Measurements from ENCODE around the gene LRMDA. TPM values are rescaled to one million over a fixed set of nuclear protein-coding genes. Genes with fewer than 3 reads are reported as not detected.
A peak's percentile ranks its signal among the peaks of the same experiment; 100 is the strongest.

LRMDA gene
- total RNA-seq, 1 donor from 2014 or later = 5.2 TPM

DNA sequence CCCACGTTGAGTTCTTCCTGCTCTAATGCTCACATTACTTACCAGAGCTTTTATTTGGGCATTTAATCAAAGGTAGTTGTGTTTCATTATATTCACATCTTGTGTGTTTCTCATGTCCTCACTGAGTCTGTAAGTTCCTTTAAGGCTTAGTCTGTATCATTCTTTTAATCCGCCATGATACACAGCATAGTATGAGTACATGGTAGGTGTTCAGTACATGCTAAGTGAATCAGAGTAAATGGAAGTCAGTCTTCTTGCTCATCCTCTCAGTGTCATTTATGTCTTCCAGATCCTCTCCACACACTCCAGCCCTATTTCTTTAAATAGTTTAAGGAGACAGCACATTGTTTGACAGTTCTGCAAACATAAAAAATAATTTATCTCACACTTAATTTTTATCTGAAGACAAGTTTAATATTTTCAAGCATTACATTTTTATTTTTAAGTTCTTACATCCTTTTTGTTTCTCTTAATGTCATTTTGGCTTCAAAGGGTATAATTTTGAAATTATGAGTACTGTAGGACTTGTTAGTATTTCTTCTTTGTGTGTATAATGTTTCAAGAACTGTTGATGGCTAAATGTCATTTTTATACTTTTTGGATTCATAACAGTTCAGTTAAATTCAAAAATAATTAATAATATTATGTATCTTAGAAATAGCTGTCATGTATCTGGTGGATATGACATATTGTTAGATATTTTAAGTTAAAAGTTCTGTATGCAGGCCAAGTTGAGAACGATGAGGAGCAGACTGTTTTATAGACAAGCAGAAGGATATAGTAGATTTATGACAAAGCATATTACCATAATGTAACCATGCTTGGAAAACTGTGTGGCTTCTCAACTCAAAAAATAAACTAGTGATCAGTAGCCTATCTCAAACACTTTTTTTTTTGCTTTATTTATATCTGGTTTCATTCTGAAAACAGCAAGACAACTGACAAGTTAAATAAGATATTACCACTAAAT lies 342.7 kb downstream of the LRMDA start:
- Mint-ChIP-seq H3K36me3 (no peaks in the 10 kb centered on the region), H3K9me3 (no peaks in the 10 kb centered on the region), H3K27ac (no peak overlapping the region), H3K4me1 (no peaks in the 10 kb centered on the region), H3K4me3 (no peak overlapping the region), H3K27me3 (ENCODE audit: insufficient read depth, low read depth) (peaks cover 2% of the 10 kb centered on the region)
- no peaks in the 10 kb centered on the region for H3K9me3 ChIP-seq (ENCODE audit: low read depth)
- H3K9ac ChIP-seq = no peak overlapping the region
- H3K4me1 ChIP-seq = no peaks in the 10 kb centered on the region
- no peaks in the 10 kb centered on the region for H4K20me1 ChIP-seq (ENCODE audit: low read depth)
- no peak overlapping the region for H2AFZ ChIP-seq (replicated peaks)
- no peak overlapping the region for H3K4me3 ChIP-seq
- no peak for DNase-seq (ENCODE audit: low spot score)
- H3F3A ChIP-seq (ENCODE audit: low read depth) = no peaks in the 10 kb centered on the region
- TF ChIP-seq EZH2phosphoT487 (IDR thresholded peaks at IDR 0.05) (no peak), EZH2 (IDR thresholded peaks at IDR 0.05) (no peak)
- TF ChIP-seq, protein P1, sequence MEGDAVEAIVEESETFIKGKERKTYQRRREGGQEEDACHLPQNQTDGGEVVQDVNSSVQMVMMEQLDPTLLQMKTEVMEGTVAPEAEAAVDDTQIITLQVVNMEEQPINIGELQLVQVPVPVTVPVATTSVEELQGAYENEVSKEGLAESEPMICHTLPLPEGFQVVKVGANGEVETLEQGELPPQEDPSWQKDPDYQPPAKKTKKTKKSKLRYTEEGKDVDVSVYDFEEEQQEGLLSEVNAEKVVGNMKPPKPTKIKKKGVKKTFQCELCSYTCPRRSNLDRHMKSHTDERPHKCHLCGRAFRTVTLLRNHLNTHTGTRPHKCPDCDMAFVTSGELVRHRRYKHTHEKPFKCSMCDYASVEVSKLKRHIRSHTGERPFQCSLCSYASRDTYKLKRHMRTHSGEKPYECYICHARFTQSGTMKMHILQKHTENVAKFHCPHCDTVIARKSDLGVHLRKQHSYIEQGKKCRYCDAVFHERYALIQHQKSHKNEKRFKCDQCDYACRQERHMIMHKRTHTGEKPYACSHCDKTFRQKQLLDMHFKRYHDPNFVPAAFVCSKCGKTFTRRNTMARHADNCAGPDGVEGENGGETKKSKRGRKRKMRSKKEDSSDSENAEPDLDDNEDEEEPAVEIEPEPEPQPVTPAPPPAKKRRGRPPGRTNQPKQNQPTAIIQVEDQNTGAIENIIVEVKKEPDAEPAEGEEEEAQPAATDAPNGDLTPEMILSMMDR (IDR thresholded peaks at IDR 0.05) = no peak
- no peak overlapping the region for H3K27ac ChIP-seq
- no peak overlapping the region for H3K4me2 ChIP-seq
- no peaks in the 10 kb centered on the region for H3K27me3 ChIP-seq
- H3K36me3 ChIP-seq = no peaks in the 10 kb centered on the region
- no peaks in the 10 kb centered on the region for H3K79me2 ChIP-seq (ENCODE audit: low read depth)

DNA sequence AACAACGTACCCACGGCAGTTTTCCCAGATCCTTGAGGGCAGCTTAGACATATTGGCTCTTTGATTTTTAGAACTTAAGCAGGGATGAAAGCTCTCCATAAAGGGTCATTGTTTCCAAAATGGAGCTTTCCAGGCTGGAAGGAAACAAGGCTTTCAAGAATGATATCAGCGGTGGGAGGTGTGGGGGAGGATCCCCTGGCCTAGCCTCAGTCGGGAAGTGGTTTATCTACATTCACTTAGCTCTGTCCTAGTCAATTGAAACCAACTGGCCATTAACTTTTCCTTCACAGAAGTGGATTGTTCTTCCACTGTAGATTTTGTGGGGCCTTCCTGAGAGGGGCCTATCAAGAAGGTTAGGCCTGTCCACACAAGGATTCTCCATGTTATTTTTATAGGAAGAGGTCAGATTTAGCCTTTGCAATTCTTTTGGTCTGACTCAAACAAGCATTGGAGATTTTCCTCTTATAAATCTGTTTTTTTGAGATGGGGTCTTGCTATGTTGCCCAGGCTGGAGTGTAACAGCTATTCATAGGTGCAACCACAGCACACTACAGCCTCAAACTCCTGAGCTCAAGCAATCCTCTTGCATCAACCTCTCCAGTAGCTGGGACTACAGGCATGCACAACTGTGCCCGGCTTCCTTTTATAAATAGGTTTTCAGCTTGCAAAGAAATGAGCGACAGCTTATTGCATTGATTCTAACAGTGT lies 343.5 kb downstream of the LRMDA start:
- Histone ChIP-seq H4K20me1 (ENCODE audit: low read depth) (no peaks in the 10 kb centered on the region), H3K79me2 (ENCODE audit: low read depth) (no peaks in the 10 kb centered on the region), H3K4me3 (no peak overlapping the region), H3K36me3 (no peaks in the 10 kb centered on the region), H3F3A (ENCODE audit: low read depth) (no peaks in the 10 kb centered on the region), H3K4me1 (no peaks in the 10 kb centered on the region), H3K9ac (no peak overlapping the region), H3K4me2 (no peak overlapping the region), H3K9me3 (ENCODE audit: low read depth) (no peaks in the 10 kb centered on the region), H3K27ac (no peak overlapping the region), H3K27me3 (no peaks in the 10 kb centered on the region), H2AFZ (replicated peaks) (no peak overlapping the region)
- no peaks in the 10 kb centered on the region for H3K9me3 Mint-ChIP-seq
- peaks cover 2% of the 10 kb centered on the region for H3K27me3 Mint-ChIP-seq (ENCODE audit: insufficient read depth, low read depth)
- no peaks in the 10 kb centered on the region for H3K36me3 Mint-ChIP-seq
- TF ChIP-seq EZH2 (IDR thresholded peaks at IDR 0.05) = no peak
- no peak for TF ChIP-seq EZH2phosphoT487 (IDR thresholded peaks at IDR 0.05)
- TF ChIP-seq, protein P1 (IDR thresholded peaks at IDR 0.05) = no peak
- no peak overlapping the region for H3K27ac Mint-ChIP-seq
- H3K4me3 Mint-ChIP-seq = no peak overlapping the region
- no peak for DNase-seq (ENCODE audit: low spot score)
- H3K4me1 Mint-ChIP-seq = no peaks in the 10 kb centered on the region

DNA sequence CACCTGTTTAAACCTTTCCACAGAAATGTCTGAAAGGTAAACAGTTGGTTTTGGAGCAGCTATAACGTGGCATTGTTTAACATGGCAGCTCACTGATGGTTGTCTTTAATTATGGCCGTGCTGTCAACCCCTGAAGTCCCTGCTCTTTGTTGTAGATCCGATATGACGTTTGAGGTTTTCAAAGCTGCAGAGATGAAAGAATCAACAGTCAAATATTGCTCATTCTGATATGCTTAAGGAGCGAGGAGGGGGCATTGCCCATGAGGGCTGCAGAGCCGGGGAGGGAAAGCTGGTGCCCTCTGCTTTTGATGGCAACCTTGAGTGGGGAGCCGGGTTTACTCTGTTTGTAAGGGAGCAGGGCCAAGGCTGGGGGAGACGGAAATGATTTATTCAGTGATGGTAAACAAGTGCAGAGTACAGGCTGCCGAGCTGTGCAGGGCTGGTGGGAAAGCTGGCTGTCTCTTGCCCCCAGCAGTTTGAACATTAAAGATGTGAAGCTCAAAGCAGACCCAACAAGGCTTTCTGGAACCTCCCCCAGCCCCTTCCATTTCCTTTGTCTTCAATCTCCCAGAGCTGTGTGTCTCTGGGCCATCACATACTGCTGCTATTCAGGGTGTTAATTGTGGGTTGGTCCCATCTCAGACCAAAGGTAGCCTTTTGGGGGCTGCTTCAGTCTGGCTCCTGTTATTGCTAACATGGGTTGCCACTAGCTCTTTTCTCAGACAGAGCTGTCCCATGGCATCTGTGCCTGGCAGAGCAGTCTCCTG lies 345.5 kb downstream of the LRMDA start:
- H4K20me1 ChIP-seq (ENCODE audit: low read depth) = no peaks in the 10 kb centered on the region
- H3K4me1 ChIP-seq = peaks cover 3% of the 10 kb centered on the region
- H3K36me3 Mint-ChIP-seq = no peaks in the 10 kb centered on the region
- H3K4me2 ChIP-seq = no peak overlapping the region
- H3K27ac Mint-ChIP-seq = peak overlapping the region; percentile 57
- H3K79me2 ChIP-seq (ENCODE audit: low read depth) = no peaks in the 10 kb centered on the region
- H3K27ac ChIP-seq = no peak overlapping the region
- no peak overlapping the region for H3K9ac ChIP-seq
- H3K36me3 ChIP-seq = no peaks in the 10 kb centered on the region
- peaks cover 2% of the 10 kb centered on the region for H3K27me3 Mint-ChIP-seq (ENCODE audit: insufficient read depth, low read depth)
- H2AFZ ChIP-seq (replicated peaks) = peak overlapping the region; percentile 46
- no peaks in the 10 kb centered on the region for H3K9me3 Mint-ChIP-seq
- no peaks in the 10 kb centered on the region for H3K27me3 ChIP-seq
- H3K9me3 ChIP-seq (ENCODE audit: low read depth) = no peaks in the 10 kb centered on the region
- H3K4me1 Mint-ChIP-seq = peaks cover 5% of the 10 kb centered on the region
- TF ChIP-seq EZH2 (IDR thresholded peaks at IDR 0.05) = no peak
- TF ChIP-seq, protein P1 (IDR thresholded peaks at IDR 0.05) = no peak
- TF ChIP-seq EZH2phosphoT487 (IDR thresholded peaks at IDR 0.05) = no peak
- H3F3A ChIP-seq (ENCODE audit: low read depth) = no peaks in the 10 kb centered on the region
- H3K4me3 ChIP-seq = no peak overlapping the region
- no peak overlapping the region for H3K4me3 Mint-ChIP-seq
- DNase-seq (ENCODE audit: low spot score) = no peak

Data from neural progenitor cell (in vitro differentiated cells).